Lower leg skin (tissue), 3 donors: ENCODE results near the gene GRIP2.

ENCODE experiments used
- POLR2A ChIP-seq, 2 donors: fragments of 450-650 bp; IDR thresholded peaks; one replicate each; pipeline ENCODE4 v1.6.1; 2016 to 2017; ENCODE audit warnings: antibody characterized with exemption in 2 of 2, mild to moderate bottlenecking in 1 of 2, moderate library complexity in 1 of 2
- TF ChIP-seq, protein P1 (sequence below), 3 donors: fragments of 450-650 bp; IDR thresholded peaks; one replicate each; pipeline ENCODE4 v1.5.1; 2016; ENCODE audit warnings: antibody characterized with exemption in 3 of 3, mild to moderate bottlenecking in 3 of 3, moderate library complexity in 2 of 3

DNA sequence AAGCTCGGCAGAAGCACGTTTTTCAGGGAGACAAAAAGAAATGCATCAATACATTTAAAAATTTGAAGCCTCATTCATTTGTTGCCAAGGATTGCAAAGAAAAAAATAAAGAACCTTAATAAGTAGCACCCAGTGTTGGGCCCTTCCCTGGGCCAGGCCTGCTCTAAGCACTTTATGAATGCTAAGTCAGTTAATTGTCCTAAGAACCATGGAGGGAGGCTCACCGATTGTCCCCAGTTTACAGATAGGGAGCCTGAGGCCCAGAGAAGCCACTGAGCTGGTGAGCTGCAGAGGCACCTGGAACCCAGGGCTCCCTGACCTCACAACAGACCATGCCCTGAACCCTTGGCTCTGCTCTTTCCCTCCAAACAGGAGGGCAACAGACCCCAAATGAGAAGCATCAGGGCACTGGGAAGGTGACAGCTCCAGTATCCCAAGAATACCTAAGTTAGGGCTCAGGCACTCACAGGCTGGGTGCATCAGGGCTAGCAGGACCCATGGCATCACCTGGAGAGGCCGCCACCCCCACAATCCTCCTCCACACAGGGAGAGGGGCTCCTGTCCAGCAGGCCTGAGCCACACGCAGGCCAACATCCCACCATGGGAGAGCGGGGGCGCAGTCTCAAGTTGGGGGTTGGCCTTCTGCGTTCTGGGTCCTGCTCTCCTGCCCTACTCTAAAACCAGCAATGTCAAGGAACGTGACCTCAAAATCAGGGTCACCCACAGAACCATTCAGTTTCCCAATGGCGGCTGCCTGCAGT lies 3.9 kb downstream of the GRIP2 start:
- TF ChIP-seq, protein P1, sequence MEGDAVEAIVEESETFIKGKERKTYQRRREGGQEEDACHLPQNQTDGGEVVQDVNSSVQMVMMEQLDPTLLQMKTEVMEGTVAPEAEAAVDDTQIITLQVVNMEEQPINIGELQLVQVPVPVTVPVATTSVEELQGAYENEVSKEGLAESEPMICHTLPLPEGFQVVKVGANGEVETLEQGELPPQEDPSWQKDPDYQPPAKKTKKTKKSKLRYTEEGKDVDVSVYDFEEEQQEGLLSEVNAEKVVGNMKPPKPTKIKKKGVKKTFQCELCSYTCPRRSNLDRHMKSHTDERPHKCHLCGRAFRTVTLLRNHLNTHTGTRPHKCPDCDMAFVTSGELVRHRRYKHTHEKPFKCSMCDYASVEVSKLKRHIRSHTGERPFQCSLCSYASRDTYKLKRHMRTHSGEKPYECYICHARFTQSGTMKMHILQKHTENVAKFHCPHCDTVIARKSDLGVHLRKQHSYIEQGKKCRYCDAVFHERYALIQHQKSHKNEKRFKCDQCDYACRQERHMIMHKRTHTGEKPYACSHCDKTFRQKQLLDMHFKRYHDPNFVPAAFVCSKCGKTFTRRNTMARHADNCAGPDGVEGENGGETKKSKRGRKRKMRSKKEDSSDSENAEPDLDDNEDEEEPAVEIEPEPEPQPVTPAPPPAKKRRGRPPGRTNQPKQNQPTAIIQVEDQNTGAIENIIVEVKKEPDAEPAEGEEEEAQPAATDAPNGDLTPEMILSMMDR (IDR thresholded peaks at IDR 0.05) = no peak
- TF ChIP-seq POLR2A (IDR thresholded peaks at IDR 0.05) = no peak
